Measurements from ENCODE around the gene TAPT1.
"Not testable (repeated sequence)": the region's sequence is repeated elsewhere in the genome, so short reads cannot be mapped to it uniquely, and the experiment has no call there.

The TAPT1 gene

GRCh38 chr4:16160457-16160856, 65.8 kb downstream of the TAPT1 start:
- FAIRE-seq: no peak

GRCh38 chr4:16159286-16159685, 67.0 kb downstream of the TAPT1 start:
- no peak for TF ChIP-seq POLR2A (IDR thresholded peaks at IDR 0.05; ENCODE audit: low read depth, low read length)
- DNase-seq (ENCODE audit: insufficient read length, low spot score) (no peak), FAIRE-seq (no peak)

More at GRCh38 chr4:16160457-16160856, 65.8 kb downstream of the TAPT1 start:
- DNase-seq (ENCODE audit: insufficient read length, low spot score): no peak
- no peak for TF ChIP-seq POLR2A (IDR thresholded peaks at IDR 0.05; ENCODE audit: low read depth, low read length)

- FAIRE-seq: no peak
- DNase-seq (ENCODE audit: insufficient read length, low spot score): no peak
- no peak for TF ChIP-seq POLR2A (IDR thresholded peaks at IDR 0.05; ENCODE audit: low read depth, low read length)
These were observed 67.8 kb downstream of the TAPT1 start for GRCh38 chr4:16158504-16158852.

- FAIRE-seq (no peak), DNase-seq (ENCODE audit: insufficient read length, low spot score) (no peak)
- TF ChIP-seq POLR2A (IDR thresholded peaks at IDR 0.05; ENCODE audit: low read depth, low read length): no peak
These were observed 68.4 kb downstream of the TAPT1 start for GRCh38 chr4:16157609-16158503.

GRCh38 chr4:16155528-16156169, 70.6 kb downstream of the TAPT1 start:
- FAIRE-seq: no peak

GRCh38 chr4:16154451-16154850, 71.8 kb downstream of the TAPT1 start:
- TF ChIP-seq POLR2A (IDR thresholded peaks at IDR 0.05; ENCODE audit: low read depth, low read length): no peak
- FAIRE-seq (no peak), DNase-seq (ENCODE audit: insufficient read length, low spot score) (no peak)

More at GRCh38 chr4:16155528-16156169, 70.6 kb downstream of the TAPT1 start:
- TF ChIP-seq POLR2A (IDR thresholded peaks at IDR 0.05; ENCODE audit: low read depth, low read length): no peak
- DNase-seq (ENCODE audit: insufficient read length, low spot score): no peak

GRCh38 chr4:16150716-16151115, 75.6 kb downstream of the TAPT1 start:
- TF ChIP-seq POLR2A (IDR thresholded peaks at IDR 0.05; ENCODE audit: low read depth, low read length): no peak
- no peak for DNase-seq (ENCODE audit: insufficient read length, low spot score)
- FAIRE-seq: no peak

- not testable (repeated sequence) for DNase-seq (ENCODE audit: insufficient read length, low spot score); FAIRE-seq
These were observed 81.4 kb downstream of the TAPT1 start for GRCh38 chr4:16144913-16145312.

- no peak for TF ChIP-seq POLR2A (IDR thresholded peaks at IDR 0.05; ENCODE audit: low read depth, low read length)
- DNase-seq (ENCODE audit: insufficient read length, low spot score) (no peak), FAIRE-seq (no peak)
These were observed 83.5 kb downstream of the TAPT1 start for GRCh38 chr4:16142598-16143310.

- no peak for TF ChIP-seq POLR2A (IDR thresholded peaks at IDR 0.05; ENCODE audit: low read depth, low read length)
- FAIRE-seq (no peak), DNase-seq (ENCODE audit: insufficient read length, low spot score) (peak; percentile 14)
These were observed 85.4 kb downstream of the TAPT1 start for GRCh38 chr4:16140879-16141249.

- FAIRE-seq (no peak), DNase-seq (ENCODE audit: insufficient read length, low spot score) (no peak)
- TF ChIP-seq POLR2A (IDR thresholded peaks at IDR 0.05; ENCODE audit: low read depth, low read length): no peak
These were observed 85.9 kb downstream of the TAPT1 start for GRCh38 chr4:16140231-16140878.

- DNase-seq (ENCODE audit: insufficient read length, low spot score) (no peak), FAIRE-seq (no peak)
- TF ChIP-seq POLR2A (IDR thresholded peaks at IDR 0.05; ENCODE audit: low read depth, low read length): no peak
These were observed 87.0 kb downstream of the TAPT1 start for GRCh38 chr4:16139066-16139945.

GRCh38 chr4:16136827-16137226, 89.4 kb downstream of the TAPT1 start:
- TF ChIP-seq POLR2A (IDR thresholded peaks at IDR 0.05; ENCODE audit: low read depth, low read length): no peak
- FAIRE-seq: no peak
- no peak for DNase-seq (ENCODE audit: insufficient read length, low spot score)
